UCSD-AML1 (cell line): Measurements from ENCODE around the gene MAP4K5.
A peak's percentile ranks its signal among the peaks of the same experiment; 100 is the strongest.
"Not testable (repeated sequence)": the region's sequence is repeated elsewhere in the genome, so short reads cannot be mapped to it uniquely, and the experiment has no call there.

Experiments used
- DNase-seq: peaks from one replicate; lab custom pipeline; 2025; ENCODE audit not compliant: unreplicated experiment; lab: John Stamatoyannopoulos, UW

The MAP4K5 gene

GRCh38 chr14:50532502-50533240 lies at the start of gene MAP4K5:
MAP4K5 (minus strand) TSS chr14:50532569; CDS start chr14:50532049, 520 bp downstream.
- DNase-seq, result peak; percentile 90

GRCh38 chr14:50578433-50578832 lies 46.1 kb upstream of the MAP4K5 start:
- no peak for DNase-seq

GRCh38 chr14:50577982-50578381 lies 45.6 kb upstream of the MAP4K5 start:
- DNase-seq, result no peak

DNA sequence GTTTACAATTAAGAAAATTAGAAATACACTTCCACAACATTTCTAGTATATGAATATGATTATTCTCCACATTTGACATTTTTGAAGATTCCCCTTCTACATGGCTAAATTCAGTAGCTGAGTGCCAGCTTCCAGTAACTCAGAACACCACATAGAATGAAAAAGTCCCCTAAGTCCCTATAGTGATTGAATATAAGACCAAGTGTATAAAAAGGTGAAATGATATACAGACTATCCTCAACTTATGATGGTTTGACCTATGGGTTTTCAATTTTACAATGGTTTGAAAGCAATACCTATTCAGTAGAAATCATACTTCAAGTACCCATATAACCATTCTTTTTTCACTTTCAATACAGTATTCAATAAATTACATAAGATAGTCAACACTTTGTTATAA lies 43.4 kb upstream of the MAP4K5 start:
- DNase-seq, result no peak

GRCh38 chr14:50573862-50574261 lies 41.5 kb upstream of the MAP4K5 start:
- no peak for DNase-seq

DNA sequence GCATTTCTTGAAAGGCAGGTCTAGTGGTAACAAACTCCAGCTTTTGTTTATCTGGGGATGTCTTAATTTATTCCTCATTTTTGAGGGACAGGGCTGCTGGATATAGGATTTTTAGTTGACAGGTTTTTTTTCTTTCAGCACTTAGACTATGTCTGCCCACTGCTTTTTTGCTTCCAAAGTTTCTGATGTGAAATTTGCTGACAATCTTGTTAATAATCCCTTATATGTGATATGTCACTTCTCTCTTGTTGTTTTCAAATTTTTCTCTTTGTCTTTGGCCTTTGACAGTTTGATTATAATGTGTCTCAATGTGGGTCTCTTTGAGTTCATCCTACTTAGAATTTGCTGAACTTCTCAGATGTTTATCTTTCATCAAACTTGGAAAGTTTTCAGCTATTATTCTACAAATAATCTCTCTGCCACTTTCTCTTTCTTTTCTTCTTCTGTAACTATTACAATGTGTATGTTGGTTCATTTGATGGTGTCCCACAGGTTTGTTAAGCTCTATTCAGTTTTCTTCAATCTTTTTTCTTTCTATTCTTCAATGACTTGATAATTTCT lies 37.4 kb upstream of the MAP4K5 start:
- no peak for DNase-seq

DNA sequence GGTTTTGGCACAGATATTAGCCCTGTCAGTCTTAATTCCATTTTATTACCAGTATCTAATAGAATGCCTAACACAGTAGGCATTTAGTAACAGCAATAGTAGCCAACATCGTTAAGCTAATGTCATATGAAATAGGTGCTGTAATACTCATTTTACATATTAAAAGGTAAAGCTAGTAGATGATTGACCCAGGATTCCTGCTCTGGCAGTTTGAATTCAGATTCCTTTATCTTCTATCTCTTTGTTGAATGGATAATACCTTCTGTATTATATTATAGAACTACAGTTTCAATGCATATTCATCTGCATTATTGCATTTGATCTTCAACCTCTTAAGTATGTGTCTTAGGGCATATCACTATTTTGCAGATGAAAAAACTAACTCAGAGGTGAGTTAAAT lies 30.5 kb upstream of the MAP4K5 start:
- no peak for DNase-seq

DNA sequence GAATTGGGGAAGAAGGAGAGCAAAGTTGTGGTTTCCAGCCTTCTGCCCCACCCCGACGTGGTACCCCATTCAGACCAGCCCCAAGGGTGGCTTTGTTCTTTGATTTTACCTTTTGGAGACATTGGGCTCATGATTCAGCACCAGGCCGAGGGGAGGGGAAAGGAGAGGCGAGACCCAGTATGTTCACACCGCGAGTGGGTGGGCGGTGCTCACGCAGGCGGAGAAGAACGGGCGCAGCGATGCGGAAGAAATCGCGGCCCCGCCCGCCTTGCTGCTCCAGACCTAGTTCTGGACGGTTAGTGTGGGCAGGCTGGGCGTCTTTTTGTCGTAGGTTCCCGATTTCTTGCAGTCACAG lies 28.5 kb upstream of the MAP4K5 start:
- DNase-seq, result peak; percentile 11

GRCh38 chr14:50559990-50560930 lies 27.9 kb upstream of the MAP4K5 start, which contains the start of gene ATL1:
ATL1 (plus strand) TSS chr14:50560145; CDS start chr14:50560266, 121 bp downstream.
- DNase-seq, result peak; percentile 34

DNA sequence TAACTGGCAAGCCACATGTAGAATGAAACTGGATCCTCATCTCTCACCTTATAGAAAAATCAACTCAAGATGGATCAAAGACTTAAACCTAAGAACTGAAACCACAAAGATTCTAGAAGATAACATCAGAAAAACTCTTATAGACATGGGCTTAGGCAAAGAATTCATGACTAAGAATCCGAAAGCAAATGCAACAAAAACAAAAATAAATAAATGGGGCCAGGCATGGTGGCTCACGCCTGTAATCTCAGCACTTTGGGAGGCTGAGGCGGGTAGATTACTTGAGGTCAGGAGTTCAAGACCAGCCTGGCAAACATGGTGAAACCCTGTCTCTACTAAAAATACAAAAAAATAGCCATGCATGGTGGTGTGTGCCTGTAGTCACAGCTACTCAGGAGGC lies 20.4 kb upstream of the MAP4K5 start:
- not testable (repeated sequence) for DNase-seq

DNA sequence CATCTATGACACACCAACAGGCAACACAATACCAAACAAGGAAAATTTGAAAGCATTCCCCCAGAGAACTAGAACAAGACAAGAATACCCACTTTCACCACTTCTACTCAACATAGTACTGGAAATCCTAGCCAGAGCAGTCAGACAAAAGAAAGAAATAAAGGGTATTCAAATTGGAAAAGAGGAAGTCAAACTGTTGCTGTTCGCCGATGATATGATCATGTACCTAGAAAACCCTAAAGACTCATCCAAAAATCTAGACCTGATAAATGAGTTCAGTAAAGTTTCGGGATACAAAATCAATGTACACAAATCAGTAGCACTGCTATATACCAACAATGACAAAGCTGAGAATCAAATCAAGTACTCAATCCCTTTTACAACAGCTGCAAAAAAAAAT lies 19.5 kb upstream of the MAP4K5 start:
- DNase-seq, result no peak

DNA sequence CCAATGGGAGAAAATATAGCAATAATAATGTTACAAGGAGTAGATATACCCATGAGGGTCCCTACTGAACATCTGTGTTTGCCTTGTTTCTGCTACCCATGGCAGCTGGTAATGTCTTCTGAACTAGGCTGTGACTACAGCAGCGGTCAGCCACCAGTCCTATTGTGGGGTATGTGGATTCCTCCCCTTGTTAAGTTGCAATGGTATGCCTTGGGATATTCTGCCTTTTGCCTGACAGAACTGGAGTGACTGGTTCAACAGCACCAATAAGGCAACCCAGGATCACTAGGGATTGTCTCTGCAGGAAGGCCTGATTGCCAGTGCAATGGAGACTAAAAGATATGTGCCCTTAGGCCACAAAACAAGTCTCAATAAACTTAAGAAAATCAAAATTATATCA lies 17.9 kb upstream of the MAP4K5 start:
- DNase-seq, result no peak

DNA sequence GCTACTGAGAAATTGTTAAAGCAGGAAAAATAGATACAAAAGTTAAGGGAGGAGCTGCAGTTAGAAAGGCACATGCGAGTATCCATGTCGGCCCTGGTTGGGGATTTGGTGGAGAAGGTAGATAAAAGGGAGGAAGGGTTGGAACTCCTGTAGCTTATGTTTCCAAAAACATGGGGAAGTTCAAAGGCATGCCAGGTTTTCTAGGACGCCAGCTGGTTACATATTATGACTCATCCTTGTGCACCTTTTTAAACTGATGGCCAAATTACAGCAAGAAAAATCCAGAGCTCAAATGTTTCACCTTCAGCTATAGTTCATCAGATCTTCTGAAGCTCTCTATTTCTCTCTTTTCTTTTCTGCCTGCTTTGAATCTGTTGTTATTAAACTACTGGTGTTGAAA lies 13.2 kb upstream of the MAP4K5 start:
- no peak for DNase-seq

GRCh38 chr14:50544911-50545310 lies 12.5 kb upstream of the MAP4K5 start:
- no peak for DNase-seq

- no peak for DNase-seq
These were observed 10.6 kb upstream of the MAP4K5 start for GRCh38 chr14:50542941-50543418.

DNA sequence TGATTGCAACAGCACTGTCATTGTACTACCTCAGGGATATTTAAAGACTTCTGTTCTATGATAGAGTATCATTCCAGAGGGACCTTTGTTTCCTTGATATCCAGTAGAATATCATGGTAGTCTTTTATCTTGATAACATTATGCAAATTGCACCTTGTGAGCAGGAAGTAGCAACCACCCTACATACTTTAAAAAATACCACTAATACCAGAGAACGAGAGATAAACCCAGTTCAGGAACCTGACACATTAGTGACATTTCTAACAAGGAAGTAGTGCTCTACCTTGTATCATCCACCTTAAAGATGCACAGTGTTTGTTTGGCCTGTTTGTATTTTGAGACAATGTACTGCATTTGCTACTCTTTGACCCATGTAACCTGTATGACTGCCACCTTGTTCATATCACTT lies 8.8 kb upstream of the MAP4K5 start:
- DNase-seq, result no peak

DNA sequence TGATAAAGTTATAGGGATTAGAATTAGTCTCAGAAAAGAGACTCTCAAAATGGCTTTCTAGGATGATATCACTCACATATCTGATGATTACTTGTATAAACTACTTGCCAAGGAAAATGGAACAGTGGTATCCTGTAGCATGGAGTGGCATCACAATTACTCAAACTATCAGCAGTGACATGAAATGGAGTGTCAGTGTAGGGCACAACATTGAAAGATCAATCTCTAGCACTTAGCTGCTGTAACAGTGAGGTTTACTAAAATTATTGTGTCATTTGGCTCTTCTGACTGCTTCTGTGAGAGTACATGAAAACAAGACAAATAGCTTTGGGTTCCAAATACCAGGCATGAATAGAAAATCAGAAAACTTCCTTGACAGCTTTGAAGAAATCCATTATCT lies 6.7 kb upstream of the MAP4K5 start:
- DNase-seq, result no peak

DNA sequence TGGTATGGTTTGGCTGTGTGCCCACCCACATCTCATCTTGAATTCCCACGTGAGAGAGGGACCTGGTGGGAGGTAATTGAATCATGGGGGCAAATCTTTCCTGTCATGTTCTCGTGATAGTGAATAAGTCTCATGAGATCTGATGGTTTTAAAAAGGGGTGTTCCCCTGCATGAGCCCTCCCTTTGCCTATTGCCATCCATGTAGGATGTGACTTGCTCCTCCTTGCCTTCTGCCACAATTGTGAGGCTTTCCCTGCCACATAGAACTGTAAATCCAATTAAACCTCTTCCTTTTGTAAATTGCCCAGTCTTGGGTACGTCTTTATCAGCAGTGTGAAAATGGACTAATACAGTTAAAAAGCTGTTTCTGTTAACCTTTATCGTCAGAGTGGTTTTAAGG lies 5.7 kb upstream of the MAP4K5 start:
- not testable (repeated sequence) for DNase-seq

DNA sequence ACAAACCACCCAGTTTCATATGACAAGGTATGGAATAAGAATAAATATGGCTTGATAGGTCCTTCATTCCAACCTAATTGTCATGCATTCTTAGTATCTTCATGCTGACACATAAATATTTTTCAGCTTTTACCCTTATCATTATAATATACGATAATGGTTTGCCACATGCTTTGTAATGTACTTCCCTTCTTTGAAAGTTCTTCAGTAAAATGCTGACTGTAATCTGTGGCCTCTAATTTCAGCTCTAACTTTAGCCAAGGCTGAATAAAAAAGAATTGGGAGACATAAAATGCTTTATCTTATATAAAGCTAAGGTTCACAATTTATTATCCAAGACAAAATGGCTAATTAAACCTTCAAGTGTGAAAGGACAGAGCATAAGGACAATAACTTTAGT lies 2.6 kb upstream of the MAP4K5 start:
- no peak for DNase-seq

DNA sequence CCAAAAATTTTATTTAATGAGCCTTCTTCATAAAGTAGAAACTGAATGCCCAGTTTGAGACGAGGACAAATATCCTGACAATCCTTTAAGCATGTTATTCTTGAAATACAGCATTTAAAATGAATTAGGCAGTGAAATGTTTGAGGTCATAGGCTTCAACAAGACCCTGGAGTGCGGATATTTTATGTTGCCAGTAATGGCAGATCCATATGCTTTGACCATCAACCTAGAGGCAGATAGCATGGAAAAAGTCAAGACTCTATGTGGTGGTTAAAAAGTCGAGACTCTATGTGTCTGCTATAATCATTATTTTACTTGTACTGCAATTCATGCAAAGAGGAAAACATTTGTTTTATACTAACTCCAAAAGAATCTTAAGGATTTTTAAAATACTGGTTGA lies 2.0 kb upstream of the MAP4K5 start:
- no peak for DNase-seq

GRCh38 chr14:50533806-50534205 lies 1.4 kb upstream of the MAP4K5 start:
- no peak for DNase-seq

DNA sequence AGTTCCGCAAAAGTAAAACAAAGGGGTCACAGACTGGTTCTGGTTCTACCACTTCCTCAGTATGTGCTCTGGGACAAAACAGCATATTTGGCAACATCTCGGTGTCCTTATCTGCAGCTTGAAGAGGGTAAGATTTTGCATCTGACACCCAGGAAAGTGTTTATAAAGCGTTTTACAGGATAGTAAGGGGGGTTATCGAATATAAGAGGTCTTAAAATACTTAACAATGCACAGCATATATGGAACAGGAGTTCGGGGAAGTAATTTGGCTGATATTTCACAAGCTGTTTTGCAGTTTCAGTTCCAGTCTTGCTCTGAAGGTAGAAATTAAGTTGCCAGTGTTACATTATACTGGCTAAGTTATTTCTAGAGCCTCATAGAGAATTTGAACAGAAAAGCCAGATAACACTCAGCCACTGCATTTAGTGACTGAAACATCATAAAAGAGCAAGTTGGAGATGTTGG lies 904 bp upstream of the MAP4K5 start:
- DNase-seq, result no peak
